Kidney epithelial cell (primary cell): ENCODE data around the gene CREB5. TPM values are rescaled to one million over a fixed set of nuclear protein-coding genes. Genes with fewer than 3 reads are reported as not detected.

Experiments
- DNase-seq: peaks from one replicate; pipeline ENCODE4 v3.0.0-alpha.2; 2010; ENCODE audit warnings: low read depth
- H3K27me3 ChIP-seq: 2 replicates; pipeline ENCODE4 v1.6.0; 2011; ENCODE audit warnings: low read length; ENCODE audit not compliant: control insufficient read depth, insufficient read depth
- H3K36me3 ChIP-seq: 2 replicates; pipeline ENCODE4 v1.5.1; 2011; ENCODE audit warnings: low read length; ENCODE audit not compliant: control insufficient read depth, insufficient read depth
- H3K4me3 ChIP-seq: 2 replicates; pipeline ENCODE4 v1.5.1; 2011; ENCODE audit warnings: low read depth, mild to moderate bottlenecking, control low read depth, low read length
- CTCF ChIP-seq: IDR thresholded peaks from 2 replicates; pipeline ENCODE4 v1.5.1; 2011; ENCODE audit warnings: mild to moderate bottlenecking, moderate library complexity, low read length, control low read depth, inconsistent platforms; ENCODE audit not compliant: insufficient read depth, poor library complexity, severe bottlenecking
- total RNA-seq: library from RNA; depleted of rRNA; stranded (reverse); fragments of >200 nt; gene quantifications from 2 replicates; pipeline ENCODE4 v1.2.3, GENCODE V29; 2015

CREB5 gene
- total RNA-seq, 1 donor from 2014 or later = 27.9 TPM

- H3K4me3 ChIP-seq = no peak overlapping the region
- TF ChIP-seq CTCF = no peak
- DNase-seq = no peak
- H3K27me3 ChIP-seq = no peaks in the 10 kb centered on the region
- H3K36me3 ChIP-seq = no peaks in the 10 kb centered on the region
Measured at GRCh38 chr7:28853150-28853549, 440.8 kb downstream of the CREB5 start.

GRCh38 chr7:28853834-28854749, 441.8 kb downstream of the CREB5 start:
- no peaks in the 10 kb centered on the region for H3K27me3 ChIP-seq
- DNase-seq = no peak
- TF ChIP-seq CTCF = peak; percentile 92
- H3K36me3 ChIP-seq = no peaks in the 10 kb centered on the region
- H3K4me3 ChIP-seq = peak overlapping the region; percentile 53

GRCh38 chr7:28854750-28855074, 442.4 kb downstream of the CREB5 start:
- no peak for TF ChIP-seq CTCF
- no peak for DNase-seq
- no peak overlapping the region for H3K4me3 ChIP-seq
- H3K36me3 ChIP-seq = no peaks in the 10 kb centered on the region
- no peaks in the 10 kb centered on the region for H3K27me3 ChIP-seq

GRCh38 chr7:28855538-28856217, 443.4 kb downstream of the CREB5 start:
- no peaks in the 10 kb centered on the region for H3K36me3 ChIP-seq
- no peaks in the 10 kb centered on the region for H3K27me3 ChIP-seq
- peak; percentile 88 for DNase-seq
- no peak overlapping the region for H3K4me3 ChIP-seq
- TF ChIP-seq CTCF = no peak

GRCh38 chr7:28856656-28857055, 444.3 kb downstream of the CREB5 start:
- no peak overlapping the region for H3K4me3 ChIP-seq
- no peaks in the 10 kb centered on the region for H3K36me3 ChIP-seq
- H3K27me3 ChIP-seq = no peaks in the 10 kb centered on the region
- no peak for TF ChIP-seq CTCF
- DNase-seq = no peak
